ENCODE results near the gene FBXW4.

- TF ChIP-seq CTCF (IDR thresholded peaks at IDR 0.05) (no peak), POLR2AphosphoS5 (IDR thresholded peaks at IDR 0.05) (no peak)
Observed at GRCh38 chr10:101650863-101651262, 44.1 kb downstream of the FBXW4 start.

All from stomach (tissue), 4 donors.